ENCODE data around the gene WDR26.

GRCh38 chr1:224435318-224435763, 744 bp upstream of the WDR26 start:
- no peak for TF ChIP-seq EZH2 (IDR thresholded peaks at IDR 0.05)
- TF ChIP-seq, protein P1, sequence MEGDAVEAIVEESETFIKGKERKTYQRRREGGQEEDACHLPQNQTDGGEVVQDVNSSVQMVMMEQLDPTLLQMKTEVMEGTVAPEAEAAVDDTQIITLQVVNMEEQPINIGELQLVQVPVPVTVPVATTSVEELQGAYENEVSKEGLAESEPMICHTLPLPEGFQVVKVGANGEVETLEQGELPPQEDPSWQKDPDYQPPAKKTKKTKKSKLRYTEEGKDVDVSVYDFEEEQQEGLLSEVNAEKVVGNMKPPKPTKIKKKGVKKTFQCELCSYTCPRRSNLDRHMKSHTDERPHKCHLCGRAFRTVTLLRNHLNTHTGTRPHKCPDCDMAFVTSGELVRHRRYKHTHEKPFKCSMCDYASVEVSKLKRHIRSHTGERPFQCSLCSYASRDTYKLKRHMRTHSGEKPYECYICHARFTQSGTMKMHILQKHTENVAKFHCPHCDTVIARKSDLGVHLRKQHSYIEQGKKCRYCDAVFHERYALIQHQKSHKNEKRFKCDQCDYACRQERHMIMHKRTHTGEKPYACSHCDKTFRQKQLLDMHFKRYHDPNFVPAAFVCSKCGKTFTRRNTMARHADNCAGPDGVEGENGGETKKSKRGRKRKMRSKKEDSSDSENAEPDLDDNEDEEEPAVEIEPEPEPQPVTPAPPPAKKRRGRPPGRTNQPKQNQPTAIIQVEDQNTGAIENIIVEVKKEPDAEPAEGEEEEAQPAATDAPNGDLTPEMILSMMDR (IDR thresholded peaks at IDR 0.05), result no peak
- no peak for TF ChIP-seq EZH2phosphoT487 (IDR thresholded peaks at IDR 0.05)

Data from neural progenitor cell (in vitro differentiated cells).